Measurements from ENCODE around the gene GALNT2.

DNA sequence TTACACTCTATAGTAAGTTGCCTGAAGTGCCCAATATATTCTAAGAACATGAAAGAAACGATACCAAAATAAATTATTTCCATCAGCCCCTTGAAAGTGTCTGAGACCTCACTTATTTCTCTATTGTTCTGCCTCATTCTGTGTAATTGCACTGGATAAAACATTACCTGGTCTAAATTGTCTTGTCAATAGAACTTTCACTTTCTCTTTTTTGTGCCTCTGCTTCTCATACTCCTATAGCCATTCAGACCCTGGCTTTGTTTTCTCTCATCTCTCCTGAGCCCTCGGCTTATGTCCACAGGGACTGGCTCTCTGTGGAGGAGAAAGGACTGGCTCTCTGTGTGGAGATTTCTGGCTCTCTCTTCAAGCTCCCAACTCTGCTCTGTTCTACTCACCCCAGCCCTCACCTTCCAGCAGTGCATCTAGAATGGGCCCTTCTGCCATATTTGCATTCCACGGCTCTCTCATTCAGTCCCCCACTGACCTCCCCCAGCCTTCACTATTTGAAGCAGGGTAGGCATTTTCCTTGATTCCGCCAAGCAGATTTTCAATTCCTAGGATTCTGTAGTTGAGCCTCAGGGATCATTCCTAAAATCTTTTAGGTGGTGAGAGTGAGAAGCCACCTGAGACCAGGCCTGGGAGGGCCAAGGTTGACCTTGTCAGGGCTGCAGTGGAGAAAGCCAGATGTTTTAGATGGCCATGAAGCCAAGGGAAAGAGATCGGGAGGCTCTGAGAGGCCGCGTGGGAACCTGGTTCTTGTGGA, 15.9 kb upstream of the GALNT2 start:
- TF ChIP-seq ZNF737 (CRISPR knock-in tag; IDR thresholded peaks at IDR 0.05; ENCODE audit: borderline replicate concordance) (no peak), PAX8 (CRISPR knock-in tag; IDR thresholded peaks at IDR 0.05; ENCODE audit: borderline replicate concordance) (no peak), ZFX (CRISPR knock-in tag; IDR thresholded peaks at IDR 0.05; ENCODE audit: low read depth) (no peak)
- TF ChIP-seq, protein P1, sequence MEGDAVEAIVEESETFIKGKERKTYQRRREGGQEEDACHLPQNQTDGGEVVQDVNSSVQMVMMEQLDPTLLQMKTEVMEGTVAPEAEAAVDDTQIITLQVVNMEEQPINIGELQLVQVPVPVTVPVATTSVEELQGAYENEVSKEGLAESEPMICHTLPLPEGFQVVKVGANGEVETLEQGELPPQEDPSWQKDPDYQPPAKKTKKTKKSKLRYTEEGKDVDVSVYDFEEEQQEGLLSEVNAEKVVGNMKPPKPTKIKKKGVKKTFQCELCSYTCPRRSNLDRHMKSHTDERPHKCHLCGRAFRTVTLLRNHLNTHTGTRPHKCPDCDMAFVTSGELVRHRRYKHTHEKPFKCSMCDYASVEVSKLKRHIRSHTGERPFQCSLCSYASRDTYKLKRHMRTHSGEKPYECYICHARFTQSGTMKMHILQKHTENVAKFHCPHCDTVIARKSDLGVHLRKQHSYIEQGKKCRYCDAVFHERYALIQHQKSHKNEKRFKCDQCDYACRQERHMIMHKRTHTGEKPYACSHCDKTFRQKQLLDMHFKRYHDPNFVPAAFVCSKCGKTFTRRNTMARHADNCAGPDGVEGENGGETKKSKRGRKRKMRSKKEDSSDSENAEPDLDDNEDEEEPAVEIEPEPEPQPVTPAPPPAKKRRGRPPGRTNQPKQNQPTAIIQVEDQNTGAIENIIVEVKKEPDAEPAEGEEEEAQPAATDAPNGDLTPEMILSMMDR (CRISPR knock-in tag; IDR thresholded peaks at IDR 0.05), result no peak
- TF ChIP-seq, protein P2, sequence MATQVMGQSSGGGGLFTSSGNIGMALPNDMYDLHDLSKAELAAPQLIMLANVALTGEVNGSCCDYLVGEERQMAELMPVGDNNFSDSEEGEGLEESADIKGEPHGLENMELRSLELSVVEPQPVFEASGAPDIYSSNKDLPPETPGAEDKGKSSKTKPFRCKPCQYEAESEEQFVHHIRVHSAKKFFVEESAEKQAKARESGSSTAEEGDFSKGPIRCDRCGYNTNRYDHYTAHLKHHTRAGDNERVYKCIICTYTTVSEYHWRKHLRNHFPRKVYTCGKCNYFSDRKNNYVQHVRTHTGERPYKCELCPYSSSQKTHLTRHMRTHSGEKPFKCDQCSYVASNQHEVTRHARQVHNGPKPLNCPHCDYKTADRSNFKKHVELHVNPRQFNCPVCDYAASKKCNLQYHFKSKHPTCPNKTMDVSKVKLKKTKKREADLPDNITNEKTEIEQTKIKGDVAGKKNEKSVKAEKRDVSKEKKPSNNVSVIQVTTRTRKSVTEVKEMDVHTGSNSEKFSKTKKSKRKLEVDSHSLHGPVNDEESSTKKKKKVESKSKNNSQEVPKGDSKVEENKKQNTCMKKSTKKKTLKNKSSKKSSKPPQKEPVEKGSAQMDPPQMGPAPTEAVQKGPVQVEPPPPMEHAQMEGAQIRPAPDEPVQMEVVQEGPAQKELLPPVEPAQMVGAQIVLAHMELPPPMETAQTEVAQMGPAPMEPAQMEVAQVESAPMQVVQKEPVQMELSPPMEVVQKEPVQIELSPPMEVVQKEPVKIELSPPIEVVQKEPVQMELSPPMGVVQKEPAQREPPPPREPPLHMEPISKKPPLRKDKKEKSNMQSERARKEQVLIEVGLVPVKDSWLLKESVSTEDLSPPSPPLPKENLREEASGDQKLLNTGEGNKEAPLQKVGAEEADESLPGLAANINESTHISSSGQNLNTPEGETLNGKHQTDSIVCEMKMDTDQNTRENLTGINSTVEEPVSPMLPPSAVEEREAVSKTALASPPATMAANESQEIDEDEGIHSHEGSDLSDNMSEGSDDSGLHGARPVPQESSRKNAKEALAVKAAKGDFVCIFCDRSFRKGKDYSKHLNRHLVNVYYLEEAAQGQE (IDR thresholded peaks at IDR 0.05; ENCODE audit: borderline replicate concordance in 1 of 2, low read depth in 1 of 2, low read length in 2 of 2), result no peak

All from HepG2 (cell line).